H1 (cell line): ENCODE data around the gene IFNGR1. TPM values are rescaled to one million over a fixed set of nuclear protein-coding genes. Genes with fewer than 3 reads are reported as not detected.

Experiments
- CTCF ChIA-PET: fragments of 300-600 bp; sonication (Branson Sonifier 250); formaldehyde crosslinking; loops from one replicate; lab custom pipeline; 2021; ENCODE audit not compliant: partially characterized antibody; lab: Charles Lee
- POLR2A ChIA-PET: fragments of 300-600 bp; sonication (Branson Sonifier 250); formaldehyde crosslinking; loops from one replicate; lab custom pipeline; 2021; ENCODE audit warnings: inconsistent platforms; ENCODE audit not compliant: partially characterized antibody; lab: Charles Lee
- DNase-seq, 2 experiments: peaks; one replicate each; pipeline versions ENCODE4 v3.0.0 to v3.0.0-alpha.2; 2010 to 2022; ENCODE audit warnings: low spot score in 2 of 2, low read depth in 1 of 2, mixed read lengths in 1 of 2
- FAIRE-seq: peaks from 2 replicates; lab custom pipeline; 2011; peaks lifted over from hg19 to GRCh38; lab: Jason Lieb, UNC
- H2AFZ ChIP-seq: 2 replicates; pipeline ENCODE4 v1.8.1; 2012; ENCODE audit warnings: low read length, inconsistent platforms
- H2AK5ac ChIP-seq: 2 replicates; pipeline ENCODE4 v1.6.1; 2013; ENCODE audit warnings: low read depth, low read length
- H2BK120ac ChIP-seq: replicated peaks from 2 replicates; pipeline ENCODE3; 2013; ENCODE audit warnings: low read depth, low read length, inconsistent platforms
- H2BK12ac ChIP-seq: 2 replicates; pipeline ENCODE4 v1.6.1; 2013; ENCODE audit warnings: low read depth, low read length
- H2BK15ac ChIP-seq: 2 replicates; pipeline ENCODE4 v1.6.1; 2013; ENCODE audit warnings: low read length
- H2BK20ac ChIP-seq: 2 replicates; pipeline ENCODE4 v1.6.1; 2013; ENCODE audit warnings: low read length
- H2BK5ac ChIP-seq: 2 replicates; pipeline ENCODE4 v1.6.1; 2013; ENCODE audit warnings: low read depth, low read length
- H3K14ac ChIP-seq: 2 replicates; pipeline ENCODE4 v1.6.1; 2013; ENCODE audit warnings: inconsistent platforms; ENCODE audit not compliant: insufficient read length
- H3K18ac ChIP-seq: 2 replicates; pipeline ENCODE4 v1.6.1; 2013; ENCODE audit warnings: low read length; ENCODE audit errors: extremely low read depth
- H3K23ac ChIP-seq: 2 replicates; pipeline ENCODE4 v1.6.1; 2013; ENCODE audit warnings: inconsistent platforms; ENCODE audit not compliant: insufficient read length
- H3K23me2 ChIP-seq: 2 replicates; pipeline ENCODE4 v1.6.1; 2013; ENCODE audit warnings: low read depth, low read length
- H3K27ac ChIP-seq: 2 replicates; pipeline ENCODE4 v1.6.1; 2011; ENCODE audit warnings: low read depth, low read length, inconsistent platforms
- H3K27me3 ChIP-seq, 4 experiments: replicated peaks in 1 of 4; 1 replicate in 1 of 4; 2 replicates in 3 of 4; pipeline versions ENCODE4 v1.6.1 to v1.8.1; 2011 to 2013; ENCODE audit warnings: low read length in 3 of 4, mild to moderate bottlenecking in 3 of 4, inconsistent platforms in 2 of 4, mixed read lengths in 2 of 4, moderate library complexity in 1 of 4; ENCODE audit not compliant: control insufficient read depth in 3 of 4, insufficient read depth in 3 of 4; ENCODE audit errors: extremely low read depth in 1 of 4
- H3K36me3 ChIP-seq, 4 experiments: 2 replicates each; pipeline versions ENCODE4 v1.6.1 to v1.8.1; 2011 to 2013; ENCODE audit warnings: mild to moderate bottlenecking in 4 of 4, low read length in 3 of 4, moderate library complexity in 2 of 4, control low read depth in 1 of 4, inconsistent platforms in 1 of 4; ENCODE audit not compliant: insufficient read depth in 4 of 4, control insufficient read depth in 2 of 4
- H3K4ac ChIP-seq: replicated peaks from 2 replicates; pipeline ENCODE3; 2013; ENCODE audit warnings: low read length, low read depth, mixed read lengths, inconsistent platforms; ENCODE audit not compliant: insufficient read length
- H3K4me1 ChIP-seq, 4 experiments: replicated peaks in 1 of 4; 1 replicate in 1 of 4; 2 replicates in 3 of 4; pipeline versions ENCODE4 v1.6.1 to v1.8.1; 2011 to 2013; ENCODE audit warnings: low read length in 3 of 4, inconsistent platforms in 2 of 4, mixed read lengths in 1 of 4; ENCODE audit not compliant: insufficient read depth in 4 of 4, control insufficient read depth in 3 of 4
- H3K4me2 ChIP-seq, 2 experiments: 2 replicates each; pipeline versions ENCODE4 v1.6.1 to v1.8.1; 2011 to 2013; ENCODE audit warnings: low read depth in 2 of 2, low read length in 2 of 2, control low read depth in 1 of 2, inconsistent platforms in 1 of 2, mild to moderate bottlenecking in 1 of 2; ENCODE audit not compliant: insufficient read depth in 1 of 2
- H3K4me3 ChIP-seq, 4 experiments: fragments of 200-600, 300-600 bp in 1 of 4; sonication (generic), shearing (Covaris generic), sonication (Bioruptor Twin) in 1 of 4; 2 replicates each; pipeline versions ENCODE4 v1.5.1 to v1.8.1; 2011 to 2016; ENCODE audit warnings: low read length in 4 of 4, low read depth in 3 of 4, control low read depth in 2 of 4, inconsistent platforms in 2 of 4, mild to moderate bottlenecking in 2 of 4, mixed read lengths in 1 of 4, moderate library complexity in 1 of 4; ENCODE audit not compliant: insufficient read depth in 2 of 4; ENCODE audit errors: extremely low read depth in 1 of 4
- H3K56ac ChIP-seq: replicated peaks from 2 replicates; pipeline ENCODE3; 2013; ENCODE audit warnings: low read depth, mild to moderate bottlenecking, mixed read lengths, low read length, inconsistent platforms; ENCODE audit not compliant: insufficient read length
- H3K79me1 ChIP-seq: 2 replicates; pipeline ENCODE4 v1.6.1; 2013; ENCODE audit warnings: low read depth, low read length, control low read depth
- H3K79me2 ChIP-seq, 2 experiments: 2 replicates each; pipeline versions ENCODE4 v1.6.1 to v1.8.1; 2012 to 2013; ENCODE audit warnings: low read length in 2 of 2, mild to moderate bottlenecking in 2 of 2, inconsistent platforms in 1 of 2; ENCODE audit not compliant: insufficient read depth in 2 of 2, control insufficient read depth in 1 of 2
- H3K9ac ChIP-seq, 4 experiments: replicated peaks in 1 of 4; 1 replicate in 1 of 4; 2 replicates in 3 of 4; pipeline versions ENCODE4 v1.6.1 to v1.8.1; 2011 to 2013; ENCODE audit warnings: low read depth in 3 of 4, low read length in 3 of 4, control low read depth in 2 of 4, mild to moderate bottlenecking in 2 of 4, moderate library complexity in 2 of 4, inconsistent platforms in 1 of 4; ENCODE audit errors: extremely low read depth in 1 of 4
- H3K9me3 ChIP-seq, 2 experiments: 2 replicates each; pipeline versions ENCODE4 v1.6.1 to v1.8.1; 2012 to 2013; ENCODE audit warnings: mild to moderate bottlenecking in 2 of 2, moderate library complexity in 2 of 2, control low read depth in 1 of 2, inconsistent platforms in 1 of 2, low read depth in 1 of 2, low read length in 1 of 2, mixed read lengths in 1 of 2; ENCODE audit not compliant: insufficient read depth in 2 of 2
- H4K20me1 ChIP-seq, 2 experiments: replicated peaks in 1 of 2; 2 replicates each; pipeline versions ENCODE3 to v1.8.1; 2011 to 2013; ENCODE audit warnings: inconsistent platforms in 2 of 2, low read length in 2 of 2, mild to moderate bottlenecking in 1 of 2; ENCODE audit not compliant: insufficient read depth in 2 of 2, control insufficient read depth in 1 of 2
- H4K5ac ChIP-seq: 2 replicates; pipeline ENCODE4 v1.6.1; 2013; ENCODE audit warnings: low read length, low read depth, mixed read lengths, inconsistent platforms; ENCODE audit not compliant: insufficient read length
- H4K8ac ChIP-seq: 2 replicates; pipeline ENCODE4 v1.8.0; 2013; ENCODE audit warnings: mild to moderate bottlenecking, moderate library complexity, low read length, inconsistent platforms; ENCODE audit not compliant: insufficient read depth; ENCODE audit errors: extremely low read depth
- H4K91ac ChIP-seq: replicated peaks from 2 replicates; pipeline ENCODE3; 2013; ENCODE audit warnings: low read length, mixed read lengths, inconsistent platforms; ENCODE audit not compliant: insufficient read length
- ASH2L ChIP-seq: fragments of 200-600, 300-600 bp; sonication (generic); IDR thresholded peaks from one replicate; pipeline ENCODE4 v1.7.1; 2017; ENCODE audit warnings: low read length
- BCL11A ChIP-seq, 2 experiments: IDR thresholded peaks; one replicate each; pipeline ENCODE4 v1.6.1; 2011; ENCODE audit warnings: low read depth in 2 of 2, low read length in 2 of 2, mild to moderate bottlenecking in 2 of 2
- CEBPB ChIP-seq: IDR thresholded peaks from 2 replicates; pipeline ENCODE4 v1.6.1; 2012; ENCODE audit warnings: low read depth, low read length
- EP300 ChIP-seq, 2 experiments: IDR thresholded peaks; 1 replicate in 1 of 2; 2 replicates in 1 of 2; pipeline ENCODE4 v1.6.1; 2011 to 2012; ENCODE audit warnings: low read depth in 2 of 2, low read length in 2 of 2, mild to moderate bottlenecking in 2 of 2, borderline replicate concordance in 1 of 2, inconsistent platforms in 1 of 2, moderate library complexity in 1 of 2
- KDM1A ChIP-seq: fragments of 200-600, 300-600 bp; sonication (generic); IDR thresholded peaks from 2 replicates; pipeline ENCODE4 v1.7.1; 2016; ENCODE audit warnings: mild to moderate bottlenecking, low read length, borderline replicate concordance
- RFX5 ChIP-seq: IDR thresholded peaks from 2 replicates; pipeline ENCODE4 v1.6.1; 2011; ENCODE audit warnings: low read depth, low read length, improper control_type of control experiment, borderline replicate concordance
- RNF2 ChIP-seq: fragments of 200-900, 300-1000 bp; sonication (generic); IDR thresholded peaks from 2 replicates; pipeline ENCODE4 v1.7.1; 2016; ENCODE audit warnings: borderline replicate concordance, low read depth, mild to moderate bottlenecking, antibody characterized with exemption, low read length; ENCODE audit not compliant: poor library complexity, severe bottlenecking; ENCODE audit errors: missing control alignments
- RXRA ChIP-seq: IDR thresholded peaks from 2 replicates; pipeline ENCODE4 v1.6.1; 2011; ENCODE audit warnings: low read depth, mild to moderate bottlenecking, low read length, moderate library complexity; ENCODE audit not compliant: insufficient read depth
- WGBS, 2 experiments: shearing (Covaris generic) in 1 of 2; methylation state at CpG; one replicate each; pipeline versions ENCODE4 v1.1.6 to v1.1.7; 2013 to 2015; ENCODE audit warnings: low lambda C conversion rate in 2 of 2, mixed read lengths in 2 of 2, inconsistent platforms in 1 of 2, low coverage in 1 of 2, missing lambda C conversion rate in 1 of 2; ENCODE audit not compliant: insufficient replicate concordance in 2 of 2, insufficient coverage in 1 of 2, insufficient read length in 1 of 2; ENCODE audit errors: extremely low coverage in 1 of 2, missing lambda C conversion rate in 1 of 2; 5-methylcytosine and 5-hydroxymethylcytosine counted together
- polyA plus RNA-seq, 7 experiments: library from polyadenylated mRNA; depleted of rRNA in 3 of 7; stranded (reverse) in 5 of 7; unstranded in 2 of 7; fragments of >200 nt in 5 of 7; fragments of 200-250 nt in 2 of 7; gene quantifications; 1 replicate in 5 of 7; 2 replicates in 1 of 7; 4 replicates in 1 of 7; pipeline versions ENCODE4 v1.2.1 to v1.2.3, GENCODE V29; 2011 to 2013; ENCODE audit warnings: missing spikeins in 2 of 7, mixed read lengths in 2 of 7
- total RNA-seq: library from RNA; stranded (reverse); fragmentation: NEBNext Ultra II Directional; extraction: Animal tissue kit (Norgen Biotek cat#: 25700); gene quantifications from 2 replicates; pipeline ENCODE4 v1.2.1, GENCODE V29; 2021

Gene IFNGR1
- total and polyA plus RNA-seq, 2 of the 8 experiments (the other 6 are each of a cell fraction or from before 2014, with no cell fraction given), result 9.7 to 20.9 TPM

DNA sequence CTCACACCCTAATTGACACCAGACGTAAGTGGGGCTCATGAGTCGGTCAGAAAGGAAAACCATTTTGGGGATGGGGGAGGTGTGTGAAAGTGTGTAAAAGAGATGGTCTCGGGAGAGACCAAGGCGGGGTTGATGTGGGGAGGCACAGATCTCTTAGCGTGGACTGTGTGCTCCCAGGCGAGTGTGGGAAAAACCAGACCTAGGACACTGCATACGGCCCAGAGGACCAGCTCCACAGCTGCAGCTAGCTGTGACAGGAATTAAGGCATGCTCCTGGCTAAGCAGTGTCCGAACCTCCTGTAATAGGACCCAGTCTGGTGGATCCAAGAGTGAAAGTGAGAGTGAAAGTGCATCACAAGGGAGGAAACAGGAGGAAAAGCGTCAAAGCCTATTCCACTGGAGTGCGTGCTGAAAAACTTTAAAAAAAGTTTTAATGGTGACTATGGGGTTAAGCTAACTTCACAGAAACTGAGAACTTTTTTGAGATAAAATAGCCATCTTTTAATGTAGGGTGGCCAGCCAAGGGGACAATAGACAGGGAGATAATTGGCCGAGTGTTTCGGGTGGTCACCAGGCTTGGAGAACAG, 55.4 kb downstream of the IFNGR1 start:
- Histone ChIP-seq H3K4me2 (no peak overlapping the region), H3K4ac (no peak overlapping the region), H3K79me2 (no peaks in the 10 kb centered on the region), H3K4me1 (no peaks in the 10 kb centered on the region), H3K9me3 (peaks cover 37 to 54% of the 10 kb centered on the region in 2 experiments), H3K79me1 (no peaks in the 10 kb centered on the region), H2BK12ac (no peak overlapping the region), H2BK20ac (no peak overlapping the region), H3K4me3 (no peak overlapping the region), H4K91ac (no peak overlapping the region), H3K14ac (no peak overlapping the region), H4K8ac (no peak overlapping the region), H3K27me3 (no peaks in the 10 kb centered on the region), H3K18ac (no peak overlapping the region), H4K5ac (no peak overlapping the region), H3K23me2 (no peaks in the 10 kb centered on the region), H3K27ac (no peak overlapping the region), H3K23ac (no peak overlapping the region), H2BK15ac (no peak overlapping the region), H2AK5ac (no peak overlapping the region), H3K36me3 (no peaks in the 10 kb centered on the region; a peak in 1 of 8 replicates), H2AFZ (no peak overlapping the region), H3K9ac (no peak overlapping the region), H2BK120ac (no peak overlapping the region), H2BK5ac (no peak overlapping the region), H3K56ac (no peak overlapping the region), H4K20me1 (no peaks in the 10 kb centered on the region)
- FAIRE-seq, result no peak
- TF ChIP-seq EP300 (IDR thresholded peaks at IDR 0.05; ENCODE audit: borderline replicate concordance in 1 of 2, low read depth in 2 of 2, low read length in 2 of 2) (no peak), RXRA (no peak), RNF2 (no peak), CEBPB (no peak), RFX5 (no peak), KDM1A (no peak), BCL11A (IDR thresholded peaks at IDR 0.05; ENCODE audit: low read depth in 2 of 2, low read length in 2 of 2) (no peak), ASH2L (no peak)
- whole genome bisulfite sequencing, 2 experiments, result 92% methylated on average over 12 of the region's 12 CpGs; no CpG with 5 or more reads in 1 of the 2 experiments
- ChIA-PET CTCF (no interaction called here), POLR2A (no interaction called here)
- DNase-seq, result no peak
